NCI-H524 treated with DMSO at 0.1 percent for 48 hours (cell line): ENCODE results near the gene EXD3.

Source experiments
- DNase-seq: peaks from one replicate; lab custom pipeline; 2025; lab: John Stamatoyannopoulos, UW

The EXD3 gene

DNA sequence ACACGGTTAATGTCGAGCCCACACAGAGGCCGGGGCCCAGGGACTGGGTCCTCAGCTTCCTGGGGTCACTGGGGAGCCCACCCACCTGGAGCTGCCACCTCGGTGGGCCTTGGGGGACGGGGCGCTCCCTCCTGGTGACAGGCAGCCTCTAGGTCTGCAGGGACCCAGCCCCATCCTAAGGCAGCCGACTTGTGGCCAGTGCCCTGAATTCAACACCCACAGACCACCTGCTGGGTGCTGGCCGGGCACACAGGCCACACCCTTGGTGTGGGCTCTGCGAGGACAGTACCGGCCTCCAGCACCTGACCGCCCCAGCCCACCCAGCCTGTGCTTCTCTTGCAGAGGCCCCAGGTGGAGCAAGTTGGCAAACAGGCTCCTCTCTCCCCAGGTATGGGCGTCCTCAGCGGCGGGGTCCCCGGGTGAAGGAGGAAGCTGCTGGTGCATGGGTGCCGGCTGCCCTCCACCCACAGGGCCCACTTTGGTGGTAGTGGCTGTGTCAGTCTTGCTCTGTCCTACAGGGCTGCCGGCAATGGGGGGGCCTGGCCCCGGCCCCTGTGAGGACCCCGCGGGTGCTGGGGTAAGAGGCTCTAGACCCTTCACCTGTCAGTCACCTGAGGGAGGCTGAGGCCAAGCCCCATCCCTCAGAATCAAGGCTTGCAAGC is 9.9 kb upstream of the EXD3 start:
- DNase-seq, result no peak

DNA sequence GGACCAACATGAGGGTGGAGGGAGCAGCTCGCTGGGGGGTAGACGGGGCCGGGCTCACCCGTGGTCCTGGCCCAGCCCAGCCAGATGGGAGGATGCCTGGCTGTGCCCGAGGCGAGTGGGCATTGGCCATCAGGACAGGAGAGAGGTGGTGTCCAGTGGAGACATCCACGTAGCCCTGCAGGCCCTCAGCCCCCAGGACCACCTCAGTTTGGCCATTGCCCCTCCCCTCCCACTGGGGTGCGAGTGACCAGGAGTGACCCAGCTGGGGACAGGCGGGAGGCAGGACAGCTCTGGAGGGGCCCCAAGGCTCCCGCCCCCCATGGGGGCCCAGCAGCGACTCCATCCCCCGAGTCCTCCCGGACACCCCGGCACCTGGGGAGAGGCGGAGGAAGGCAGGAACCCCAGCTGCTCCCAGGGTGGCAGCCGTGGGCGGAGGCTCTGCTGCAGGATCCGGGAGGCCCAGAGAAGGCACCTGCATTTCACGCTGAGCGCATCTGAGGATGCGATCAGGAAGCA is 8.5 kb upstream of the EXD3 start:
- DNase-seq, result no peak

DNA sequence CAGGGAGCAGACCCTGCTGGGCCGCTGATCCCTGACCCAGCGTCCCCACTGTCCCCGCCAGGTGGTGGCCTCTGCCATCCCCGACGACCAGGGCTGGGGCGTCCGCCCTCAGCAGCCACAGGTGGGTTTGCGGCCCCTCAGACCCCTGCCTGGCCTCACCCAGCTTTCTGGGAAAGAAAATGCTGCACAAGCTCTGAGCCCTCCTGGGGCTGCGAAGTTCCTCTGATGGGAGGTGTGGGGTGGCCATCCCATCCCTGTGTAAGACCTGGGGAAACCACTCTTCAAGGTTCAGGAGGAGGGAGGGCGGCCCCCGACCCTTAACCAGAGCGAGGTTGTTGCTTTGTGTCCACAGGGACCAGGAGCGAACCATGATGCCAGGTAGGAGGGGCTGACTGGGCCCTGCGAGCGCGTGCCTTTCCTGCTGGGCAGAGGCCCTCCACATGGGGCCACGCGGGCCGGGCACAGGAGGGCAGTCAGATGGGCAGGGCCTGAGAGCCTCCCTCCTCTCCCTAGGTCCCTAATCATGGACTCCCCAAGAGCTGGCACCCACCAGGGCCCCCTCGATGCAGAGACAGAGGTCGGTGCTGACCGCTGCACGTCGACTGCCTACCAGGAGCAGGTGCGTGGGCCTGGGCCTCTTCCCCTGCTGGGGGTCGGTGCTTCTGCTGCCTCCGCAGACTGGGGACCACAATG is 7.9 kb upstream of the EXD3 start:
- DNase-seq, result no peak

DNA sequence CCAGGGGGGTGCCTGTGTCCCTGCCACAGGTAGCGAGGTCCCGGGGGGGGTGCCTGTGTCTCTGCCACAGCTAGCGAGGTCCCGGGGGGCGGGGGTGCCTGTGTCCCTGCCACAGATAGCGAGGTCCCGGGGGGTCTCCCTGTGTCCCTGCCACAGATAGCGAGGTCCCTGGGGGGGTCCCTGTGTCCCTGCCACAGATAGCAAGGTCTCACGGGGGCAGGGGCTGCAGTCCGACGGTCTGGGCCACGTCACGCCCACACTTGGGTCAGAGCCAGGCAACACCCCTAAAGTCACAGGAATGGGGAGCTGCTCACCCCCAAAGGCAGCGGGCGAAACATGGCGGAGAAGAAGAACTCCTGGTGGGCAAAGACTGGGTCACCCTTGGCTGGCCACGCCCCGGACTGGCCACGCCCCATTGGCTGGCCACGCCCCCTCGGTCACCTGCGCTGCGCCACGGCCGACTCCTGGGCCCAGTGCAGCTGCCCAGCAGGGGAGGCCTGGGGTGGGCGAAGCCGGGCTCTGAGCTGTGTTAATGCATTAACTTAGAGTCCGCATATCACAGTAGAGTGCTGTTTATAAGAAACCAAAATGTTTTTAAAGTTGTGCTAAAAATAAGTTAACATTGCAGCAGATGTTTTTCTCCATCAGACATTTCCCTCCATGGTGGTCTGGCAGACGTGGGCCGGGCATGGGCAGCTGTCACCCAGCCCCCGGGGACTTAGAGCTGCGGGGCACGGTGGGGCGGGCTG is 7.2 kb upstream of the EXD3 start:
- no peak for DNase-seq

DNA sequence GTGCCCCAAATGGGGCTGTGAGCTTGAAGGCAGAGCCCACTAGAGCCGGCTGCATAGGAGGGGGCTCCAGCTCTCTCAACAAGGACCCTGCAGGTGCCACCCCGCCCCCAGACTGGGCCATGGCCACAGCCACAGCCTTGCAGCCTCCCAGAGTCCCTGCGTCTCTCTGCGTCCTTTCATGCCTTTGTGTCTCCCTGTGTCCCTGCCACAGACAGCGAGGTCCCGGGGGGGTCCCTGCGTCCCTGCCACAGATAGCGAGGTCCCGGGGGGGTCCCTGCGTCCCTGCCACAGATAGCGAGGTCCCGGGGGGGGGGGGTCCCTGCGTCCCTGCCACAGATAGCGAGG is 6.6 kb upstream of the EXD3 start:
- DNase-seq, result no peak

DNA sequence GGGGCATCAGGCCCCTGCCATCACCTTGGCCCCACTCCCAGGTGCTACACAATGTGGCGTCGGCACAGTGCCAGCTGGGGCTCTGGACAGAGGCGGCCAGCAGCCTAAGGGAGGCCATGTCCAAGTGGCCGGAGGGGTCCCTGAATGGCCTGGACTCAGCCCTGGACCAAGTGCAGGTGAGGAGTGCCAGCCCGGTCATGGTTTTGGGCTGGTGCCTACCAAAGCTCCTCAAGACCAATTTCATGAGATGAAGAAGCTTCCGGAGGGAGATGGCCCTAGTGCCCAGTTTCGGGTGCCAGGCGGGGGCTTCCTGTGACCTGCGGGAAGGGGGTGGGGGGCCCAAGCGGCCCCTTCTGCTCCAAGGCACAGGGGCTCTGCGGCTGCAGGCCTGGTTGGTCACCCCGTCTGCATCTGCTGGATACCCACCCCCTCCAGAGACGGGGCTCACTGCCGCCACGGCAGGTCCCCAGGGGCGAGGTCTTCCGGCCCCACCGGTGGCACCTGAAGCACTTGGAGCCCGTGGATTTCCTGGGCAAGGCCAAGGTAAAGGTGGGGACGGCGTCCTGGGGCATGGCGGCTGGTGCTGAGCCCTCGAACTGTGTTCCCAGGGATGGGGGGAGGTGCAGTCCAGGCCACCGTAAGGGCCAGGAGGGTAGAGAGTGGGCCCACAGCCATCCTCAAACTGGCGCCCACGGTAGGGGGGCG is 6.0 kb upstream of the EXD3 start:
- DNase-seq, result no peak

DNA sequence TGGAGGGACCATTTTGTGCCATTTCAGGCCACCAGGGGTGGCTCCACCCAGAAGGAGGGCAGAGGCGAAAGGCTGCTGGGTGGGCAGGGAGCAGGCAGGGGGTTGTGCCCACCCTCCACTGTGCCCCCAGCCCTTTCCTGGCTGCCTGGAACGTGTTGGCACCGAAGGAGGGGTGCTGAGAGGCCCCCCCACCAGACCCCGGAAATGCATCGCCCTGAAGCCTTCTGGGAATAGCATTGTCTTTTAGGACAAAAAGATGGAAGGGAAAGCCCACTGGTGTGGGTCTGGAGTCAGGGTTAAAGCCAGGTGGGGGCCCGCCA is 5.3 kb upstream of the EXD3 start:
- no peak for DNase-seq

DNA sequence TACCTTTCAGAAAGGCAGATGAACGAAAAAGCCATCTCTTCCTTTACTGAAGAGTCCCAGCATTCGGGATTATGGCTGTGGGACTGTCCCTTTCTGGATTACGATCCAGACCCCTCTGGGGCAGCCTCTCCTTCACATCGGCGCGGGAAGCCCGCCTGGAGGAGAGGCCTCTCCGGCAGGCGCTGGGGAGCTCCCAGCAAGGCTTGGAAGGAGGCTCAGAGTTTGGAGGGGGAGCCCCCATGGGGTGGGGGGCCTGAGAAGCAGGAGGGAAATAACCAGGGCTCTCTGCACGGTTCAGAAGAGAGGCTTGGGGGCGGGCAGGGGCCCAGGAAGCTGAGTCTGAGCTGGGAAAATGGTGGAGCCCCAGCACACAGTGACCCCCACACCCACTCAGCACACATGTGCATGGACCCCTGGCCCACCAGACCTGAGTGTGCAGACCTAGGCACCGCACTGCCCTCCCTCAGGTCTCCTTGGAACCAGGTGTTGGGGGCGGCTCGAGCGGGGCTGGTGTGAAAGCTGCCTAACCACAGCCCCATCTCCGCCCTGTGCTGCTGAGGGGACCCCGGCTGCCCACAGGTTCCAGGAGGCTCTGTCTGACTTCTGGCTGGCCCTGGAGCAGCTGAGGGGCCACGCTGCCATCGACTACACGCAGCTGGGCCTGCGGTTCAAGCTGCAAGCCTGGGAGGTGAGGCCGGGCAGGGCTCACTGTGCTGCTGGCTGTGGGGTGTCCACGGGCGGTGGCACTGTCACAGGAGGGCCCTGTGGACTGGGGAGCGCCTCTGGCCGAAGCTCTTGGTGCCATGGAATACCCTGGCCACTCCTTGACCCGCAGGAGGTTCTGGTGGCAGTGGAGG is 4.7 kb upstream of the EXD3 start:
- no peak for DNase-seq

DNA sequence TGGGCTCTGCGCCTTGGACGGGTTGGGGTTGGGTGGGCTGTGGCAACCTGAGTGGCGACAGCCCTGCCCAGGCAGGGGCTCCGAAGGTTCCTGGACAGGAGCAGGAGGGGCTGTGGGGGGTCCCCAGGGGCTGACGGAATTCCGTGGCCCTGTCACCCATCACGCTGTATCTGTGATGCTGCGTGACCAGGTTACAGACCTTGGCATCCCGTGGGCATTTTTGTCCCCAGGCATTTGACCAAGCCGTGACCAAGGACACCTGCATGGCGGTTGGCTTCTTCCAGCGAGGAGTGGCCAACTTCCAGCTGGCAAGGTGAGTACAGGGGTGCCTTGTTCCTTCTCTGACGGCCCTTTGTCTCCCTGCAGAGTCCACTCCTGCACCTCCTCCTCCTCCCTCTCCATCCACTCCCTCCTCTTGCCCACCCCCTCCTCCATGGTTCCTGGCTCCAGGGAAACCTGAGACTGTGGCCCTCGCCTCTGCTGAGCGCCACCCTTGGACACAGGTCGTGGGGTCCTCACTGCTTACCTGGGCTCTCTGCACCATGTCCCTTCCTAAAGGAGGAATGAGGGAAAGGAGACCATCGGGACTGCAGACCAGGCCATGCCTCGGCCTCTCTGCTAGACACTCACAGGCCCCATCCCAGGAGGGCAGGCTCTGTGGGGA is 3.2 kb upstream of the EXD3 start:
- no peak for DNase-seq

DNA sequence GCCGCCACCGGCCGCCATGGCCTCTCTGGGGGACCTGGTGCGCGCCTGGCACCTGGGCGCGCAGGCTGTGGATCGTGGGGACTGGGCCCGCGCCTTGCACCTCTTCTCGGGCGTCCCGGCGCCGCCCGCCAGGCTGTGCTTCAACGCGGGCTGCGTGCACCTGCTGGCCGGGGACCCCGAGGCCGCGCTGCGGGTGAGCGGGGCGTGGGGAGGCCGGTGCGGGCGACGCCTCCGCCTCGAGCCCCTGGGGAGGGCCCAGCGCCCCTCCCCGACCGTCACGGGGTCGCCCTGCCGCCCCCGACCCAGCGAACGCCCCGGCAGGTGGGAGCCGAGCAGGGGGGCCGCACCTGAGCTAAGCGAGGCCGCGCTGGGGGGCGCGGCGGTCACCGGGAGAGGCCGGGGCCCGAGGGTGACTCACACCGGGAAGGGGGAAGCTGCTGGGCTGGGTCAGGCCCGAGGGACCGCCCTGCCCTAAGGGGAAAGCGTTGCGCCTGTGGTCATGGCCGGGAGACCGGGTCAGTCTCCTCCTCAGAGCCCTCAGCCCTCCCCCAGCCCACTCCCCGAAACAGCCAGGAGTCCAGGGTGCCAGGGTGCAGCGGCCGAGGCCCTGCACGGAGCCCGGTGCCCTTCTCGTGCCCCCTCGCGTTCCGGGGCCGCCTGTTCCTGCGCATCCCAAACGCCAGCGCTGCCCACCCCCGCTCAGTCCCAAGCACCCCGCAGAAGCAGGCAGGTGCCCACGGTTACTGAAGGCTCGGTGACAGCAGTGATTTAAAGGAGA is 741 bp upstream of the EXD3 start:
- DNase-seq, result no peak

DNA sequence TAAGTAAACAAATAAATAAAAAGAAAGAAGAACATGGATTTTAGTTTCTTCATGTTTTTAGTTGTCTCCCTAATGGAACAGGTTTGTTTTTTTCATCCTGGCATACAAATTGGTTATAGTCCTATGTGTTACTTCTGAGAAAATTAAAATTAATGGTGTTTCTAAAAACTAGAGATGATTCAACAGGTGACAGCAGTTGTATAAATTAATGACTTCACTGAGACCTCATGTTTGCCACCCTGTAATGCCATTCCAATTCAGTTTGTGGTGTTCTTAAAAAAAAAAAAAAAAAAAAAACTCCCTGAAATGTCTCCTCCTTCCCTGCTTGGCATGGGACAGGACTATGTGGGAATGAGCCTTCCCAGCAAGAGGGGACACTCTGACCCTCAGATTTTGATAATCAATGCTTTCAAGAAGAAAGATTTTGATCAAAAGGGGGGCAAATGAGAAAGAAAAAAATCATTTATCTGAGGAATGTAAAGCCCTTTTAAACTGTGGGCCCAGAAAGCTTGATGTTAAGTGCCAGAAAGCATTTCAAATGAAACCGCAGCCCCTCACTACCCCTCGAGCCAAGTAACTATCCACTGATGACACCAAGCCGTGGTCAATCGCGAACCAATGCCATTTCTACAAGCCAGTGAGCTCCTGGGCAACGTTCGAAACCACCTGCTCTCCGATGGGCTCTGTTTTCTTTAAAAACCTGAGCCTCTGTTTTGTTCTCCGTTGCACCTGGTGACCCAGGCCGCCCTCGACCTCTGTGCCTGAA is 941 bp downstream of the EXD3 start:
- no peak for DNase-seq

DNA sequence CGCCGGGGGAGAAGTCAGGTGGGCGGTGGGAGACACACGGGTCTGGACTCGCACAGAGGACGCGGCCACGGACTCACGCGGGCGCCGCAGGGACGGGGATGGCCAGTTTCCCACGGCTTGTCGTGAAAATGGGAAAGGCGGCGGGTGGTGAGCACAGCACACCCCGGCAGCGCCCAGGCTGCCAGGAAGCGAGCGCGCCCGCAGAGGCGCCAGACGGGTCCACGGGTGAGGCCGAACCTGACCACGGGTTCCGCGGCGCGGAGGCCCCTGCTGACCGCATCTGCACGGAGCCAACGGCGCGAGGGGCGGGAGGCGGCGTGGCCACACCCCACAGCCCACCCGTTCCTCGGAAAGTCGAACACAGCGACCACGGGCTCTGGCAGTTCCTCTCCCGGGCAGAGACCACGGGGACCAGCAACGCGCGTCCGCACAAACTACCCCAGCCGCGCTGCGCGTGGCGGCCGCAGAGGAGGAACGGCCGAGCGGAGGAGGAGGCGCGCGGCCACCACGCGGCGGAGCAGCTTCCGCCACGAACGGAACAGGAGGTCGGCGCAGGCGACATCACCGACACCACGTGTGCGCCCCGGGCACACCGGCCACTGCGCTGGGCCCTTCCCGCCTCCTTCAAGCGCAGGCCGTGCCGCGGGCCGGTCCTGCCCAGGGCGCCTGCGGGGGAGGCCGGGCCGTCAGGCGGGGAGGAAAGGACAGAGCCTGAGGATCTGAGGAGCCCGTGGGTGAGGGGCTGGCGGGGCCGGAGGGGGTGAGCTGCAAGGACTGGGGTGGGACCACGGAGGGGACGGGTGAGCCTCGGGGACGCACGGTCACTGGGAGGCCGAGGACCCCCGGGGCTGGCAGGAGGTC is 5.6 kb downstream of the EXD3 start:
- DNase-seq, result no peak

DNA sequence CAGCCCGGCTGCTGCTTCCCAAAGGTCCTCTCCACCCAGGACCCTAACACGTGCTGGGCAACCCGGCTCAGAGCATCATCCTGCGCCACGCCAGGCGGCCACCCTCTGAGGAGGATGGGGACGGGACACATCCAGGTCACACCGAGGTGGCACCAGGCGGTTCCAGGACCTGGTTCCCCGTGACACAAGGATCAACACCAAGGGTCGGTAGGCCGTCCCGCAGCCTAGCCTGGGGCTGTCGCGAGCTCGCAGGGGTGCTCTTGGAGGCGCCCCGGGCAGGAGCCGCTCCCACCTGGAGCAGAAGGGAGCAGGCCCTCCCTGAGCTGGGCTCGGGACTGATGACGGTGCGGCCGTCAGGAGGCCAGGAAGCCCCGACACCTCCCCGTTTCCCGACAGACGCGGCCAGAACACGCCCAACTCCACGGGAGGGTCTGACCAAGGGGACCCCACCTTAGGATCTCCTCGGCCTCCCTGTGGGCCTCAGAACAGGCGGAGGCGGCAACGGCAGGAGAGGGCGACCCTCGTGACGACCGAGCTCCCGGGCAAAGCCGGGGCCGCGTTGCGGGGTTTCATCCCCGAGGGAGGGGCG is 6.3 kb downstream of the EXD3 start:
- no peak for DNase-seq

DNA sequence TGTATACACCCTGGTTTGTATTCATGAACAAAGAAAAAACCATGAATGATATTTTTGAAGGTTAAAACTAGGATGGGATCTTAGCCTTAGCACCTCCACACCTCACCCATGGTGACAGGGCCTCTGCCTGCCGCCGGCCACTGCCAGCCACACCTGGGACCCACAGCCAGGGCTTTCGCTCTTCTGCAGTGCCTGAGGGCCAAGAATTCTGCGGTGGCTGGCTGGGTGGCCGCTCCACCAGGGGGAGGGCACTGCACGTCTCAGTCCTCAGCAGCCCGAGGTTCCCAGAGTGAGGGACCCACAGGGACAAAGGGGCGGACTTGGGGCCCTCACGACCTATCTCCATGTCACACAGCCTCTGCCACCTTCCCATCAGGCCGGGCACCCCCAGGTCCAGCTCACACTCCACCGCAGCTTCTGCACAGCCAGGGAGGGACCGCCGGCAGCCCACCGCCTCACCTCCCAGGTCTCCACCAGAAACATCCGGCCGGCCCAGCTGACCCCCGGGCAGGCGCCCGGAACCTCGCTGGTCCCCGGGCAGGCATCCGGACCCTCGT is 6.9 kb downstream of the EXD3 start:
- no peak for DNase-seq

DNA sequence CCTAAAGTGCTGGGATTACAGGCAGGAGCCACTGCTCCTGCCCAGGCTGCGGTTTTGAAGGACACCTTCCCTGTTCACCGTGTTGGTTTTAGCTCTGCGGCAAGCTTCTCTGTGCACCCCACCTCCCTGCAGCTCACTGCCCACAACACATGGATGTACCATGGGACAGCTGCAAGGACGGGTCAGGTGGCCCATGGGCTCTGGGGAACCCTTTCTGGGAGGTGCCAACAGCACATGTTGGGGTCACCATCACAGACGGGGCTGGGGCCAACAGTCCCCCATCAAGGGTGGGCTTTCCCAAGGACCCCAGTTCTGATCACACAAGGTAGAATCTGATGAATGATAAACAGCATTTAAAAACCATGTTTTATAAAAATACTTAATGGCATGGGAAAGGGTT is 7.5 kb downstream of the EXD3 start:
- no peak for DNase-seq

DNA sequence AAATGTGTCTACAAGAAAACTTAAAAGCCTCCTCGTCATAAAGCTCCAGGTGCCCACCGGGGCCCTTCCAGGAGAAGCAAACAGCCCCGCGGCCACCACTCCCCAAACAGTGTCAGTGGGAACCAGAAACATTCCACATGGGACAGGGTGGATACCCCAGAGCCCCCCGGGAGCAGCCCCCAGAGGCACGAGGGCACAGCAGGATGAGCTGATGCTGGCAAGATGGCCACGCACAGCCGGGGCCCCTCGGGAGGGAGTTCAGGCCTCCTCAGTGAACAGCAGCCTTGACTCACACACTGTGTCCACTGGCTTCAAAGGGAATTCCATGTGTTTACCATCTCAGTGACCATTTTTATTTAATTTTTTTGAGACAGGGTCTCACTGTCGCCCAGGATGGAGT is 10.5 kb downstream of the EXD3 start:
- no peak for DNase-seq

DNA sequence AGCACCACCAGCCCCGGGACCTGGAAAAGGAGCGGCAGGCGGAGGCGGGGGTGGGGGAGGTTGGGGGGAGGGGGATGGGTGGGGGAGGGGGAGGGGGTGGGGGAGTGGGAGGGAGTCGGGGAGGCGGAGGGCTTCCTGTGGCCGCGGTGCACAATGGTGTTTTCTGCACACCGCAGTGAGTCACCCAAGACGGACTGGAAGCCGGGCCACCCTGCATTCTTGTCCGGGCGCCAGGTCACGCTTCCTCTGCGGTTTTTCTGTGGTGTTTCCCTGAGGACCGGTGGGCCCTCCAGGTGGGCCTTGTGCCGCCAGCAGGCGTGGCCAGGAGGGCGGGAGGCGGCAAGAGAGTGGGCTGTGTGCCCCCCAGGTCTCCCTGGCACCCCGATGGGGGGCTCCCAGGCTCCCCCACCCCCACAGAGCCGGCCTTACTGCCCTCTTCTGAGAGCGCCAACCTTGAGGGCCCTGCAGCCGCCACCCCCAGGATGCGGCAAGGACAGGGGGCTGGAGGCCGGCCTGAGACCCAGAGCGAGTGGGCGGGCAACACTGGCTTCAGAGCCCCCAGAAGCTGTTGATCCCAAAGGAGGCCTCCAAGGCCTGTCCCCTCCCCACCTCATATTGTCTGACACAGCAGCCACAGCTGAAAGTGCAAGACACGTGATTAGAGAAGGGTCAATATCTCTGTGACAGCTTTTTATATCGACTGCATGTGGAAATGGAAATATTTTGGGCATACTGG is 11.1 kb downstream of the EXD3 start:
- no peak for DNase-seq
